CD14-positive monocyte (primary cell): ENCODE results near the gene SMYD3. TPM values are rescaled to one million over a fixed set of nuclear protein-coding genes. Genes with fewer than 3 reads are reported as not detected.

Experiments used
- DNase-seq, 3 donors: peaks; one replicate each; pipeline ENCODE4 v3.0.0-alpha.2; 2011 to 2022
- H2AFZ ChIP-seq: 2 replicates; pipeline ENCODE4 v1.6.0; 2012; ENCODE audit warnings: mild to moderate bottlenecking, low read depth, low read length, inconsistent platforms; ENCODE audit not compliant: insufficient read depth, poor library complexity, severe bottlenecking
- H3K27ac ChIP-seq, 2 donors: 1 replicate in 1 of 2; 2 replicates in 1 of 2; pipeline ENCODE4 v1.5.1; 2012 to 2013; ENCODE audit warnings: low read length in 2 of 2, control low read depth in 1 of 2, inconsistent platforms in 1 of 2, low read depth in 1 of 2, mild to moderate bottlenecking in 1 of 2
- H3K27me3 ChIP-seq, 2 donors: one replicate each; pipeline versions ENCODE4 v1.6.0 to v1.6.1; 2011 to 2013; ENCODE audit warnings: low read length in 2 of 2; ENCODE audit not compliant: control insufficient read depth in 2 of 2, insufficient read depth in 2 of 2
- H3K36me3 ChIP-seq, 2 donors: replicated peaks in 1 of 2; 1 replicate in 1 of 2; 2 replicates in 1 of 2; pipeline versions ENCODE4 v1.5.1 to v1.6.1; 2012 to 2013; ENCODE audit warnings: low read length in 2 of 2, control low read depth in 1 of 2, inconsistent platforms in 1 of 2, mild to moderate bottlenecking in 1 of 2; ENCODE audit not compliant: insufficient read depth in 2 of 2, control insufficient read depth in 1 of 2
- H3K4me1 ChIP-seq, 2 donors: 1 replicate in 1 of 2; 2 replicates in 1 of 2; pipeline versions ENCODE4 v1.5.1 to v1.6.1; 2012 to 2013; ENCODE audit warnings: low read length in 2 of 2, control low read depth in 1 of 2, inconsistent platforms in 1 of 2, mild to moderate bottlenecking in 1 of 2, moderate library complexity in 1 of 2; ENCODE audit not compliant: insufficient read depth in 2 of 2, control insufficient read depth in 1 of 2
- H3K4me2 ChIP-seq: replicated peaks from 2 replicates; pipeline ENCODE3; 2012; ENCODE audit warnings: low read length, moderate library complexity, mild to moderate bottlenecking; ENCODE audit not compliant: poor library complexity, severe bottlenecking; ENCODE audit errors: extremely low read depth
- H3K4me3 ChIP-seq, 3 experiments: fragments of 200-600 bp in 1 of 3; sonication (generic) in 1 of 3; replicated peaks in 1 of 3; 1 replicate in 2 of 3; 2 replicates in 1 of 3; pipeline ENCODE4 v1.5.1; 2011 to 2013; ENCODE audit warnings: low read length in 3 of 3, mild to moderate bottlenecking in 3 of 3, control low read depth in 2 of 3, low read depth in 2 of 3, inconsistent platforms in 1 of 3, moderate library complexity in 1 of 3
- H3K79me2 ChIP-seq: 2 replicates; pipeline ENCODE4 v1.6.0; 2012; ENCODE audit warnings: mild to moderate bottlenecking, control low read depth, inconsistent platforms, low read length, moderate library complexity; ENCODE audit not compliant: insufficient read depth
- H3K9ac ChIP-seq: 2 replicates; pipeline ENCODE4 v1.6.0; 2017; ENCODE audit warnings: low read length, mild to moderate bottlenecking; ENCODE audit not compliant: insufficient read depth, poor library complexity, severe bottlenecking
- H3K9me3 ChIP-seq, 2 donors: replicated peaks in 1 of 2; 1 replicate in 1 of 2; 2 replicates in 1 of 2; pipeline versions ENCODE4 v1.5.1 to v1.6.1; 2012 to 2013; ENCODE audit warnings: low read length in 2 of 2, control low read depth in 1 of 2; ENCODE audit not compliant: control insufficient read depth in 1 of 2, insufficient read depth in 1 of 2
- H4K20me1 ChIP-seq: 2 replicates; pipeline ENCODE4 v1.6.0; 2012; ENCODE audit warnings: mild to moderate bottlenecking, low read length, control low read depth, moderate library complexity; ENCODE audit not compliant: insufficient read depth
- H3K27ac Mint-ChIP-seq, 7 donors: one replicate each; pipeline ENCODE4 v1.8.0; 2020; ENCODE audit warnings: mild to moderate bottlenecking in 7 of 7, mixed read lengths in 7 of 7, moderate library complexity in 6 of 7, inconsistent platforms in 2 of 7
- H3K27me3 Mint-ChIP-seq, 3 donors: one replicate each; pipeline ENCODE4 v1.8.0; 2021 to 2022; ENCODE audit warnings: low read depth in 3 of 3, mild to moderate bottlenecking in 3 of 3, mixed read lengths in 3 of 3, moderate library complexity in 3 of 3, inconsistent platforms in 1 of 3
- H3K36me3 Mint-ChIP-seq, 2 donors: one replicate each; pipeline ENCODE4 v1.8.0; 2020; ENCODE audit warnings: mixed read lengths in 2 of 2, inconsistent platforms in 1 of 2, mild to moderate bottlenecking in 1 of 2
- H3K4me1 Mint-ChIP-seq: one replicate; pipeline ENCODE4 v1.8.0; 2020; ENCODE audit warnings: mild to moderate bottlenecking, mixed read lengths
- H3K4me3 Mint-ChIP-seq, 2 donors: one replicate each; pipeline ENCODE4 v1.8.0; 2020; ENCODE audit warnings: mild to moderate bottlenecking in 2 of 2, mixed read lengths in 2 of 2, moderate library complexity in 1 of 2
- H3K9me3 Mint-ChIP-seq, 7 donors: one replicate each; pipeline ENCODE4 v1.8.0; 2020 to 2022; ENCODE audit warnings: mixed read lengths in 7 of 7, mild to moderate bottlenecking in 6 of 7, moderate library complexity in 6 of 7, inconsistent platforms in 2 of 7
- WGBS: methylation state at CpG from one replicate; pipeline ENCODE4 v1.1.5; 2013; ENCODE audit warnings: missing lambda C conversion rate; ENCODE audit not compliant: insufficient coverage; 5-methylcytosine and 5-hydroxymethylcytosine counted together
- intact Hi-C, 2 donors: fragments of 100-400 bp; cut with micrococcal nuclease; formaldehyde crosslinking; loops; one replicate each; pipeline versions ENCODE4 v1.15.0 to v1.15.1; 2023
- polyA plus RNA-seq, 3 donors: library from polyadenylated mRNA; depleted of rRNA in 1 of 3; unstranded in 2 of 3; stranded (reverse) in 1 of 3; fragments of 300-500 nt in 2 of 3; fragments of >200 nt in 1 of 3; fragmentation: Illumina TruSeq in 2 of 3; gene quantifications; 1 replicate in 2 of 3; 2 replicates in 1 of 3; pipeline ENCODE4 v1.2.3, GENCODE V29; 2012 to 2021
- TF ChIP-seq, protein P1 (sequence below): fragments of 200-600 bp; IDR thresholded peaks from one replicate; pipeline ENCODE4 v1.8.0; 2022; ENCODE audit warnings: antibody characterized with exemption, mild to moderate bottlenecking

Gene SMYD3
- polyA plus RNA-seq, 3 donors, result 2.7 to 8.4 (median 4.0) TPM

- Histone ChIP-seq H3K27me3 (no peaks in the 10 kb centered on the region), H3K9me3 (no peaks in the 10 kb centered on the region), H3K36me3 (no peaks in the 10 kb centered on the region), H3K9ac (no peak overlapping the region), H3K79me2 (no peaks in the 10 kb centered on the region), H3K4me1 (no peaks in the 10 kb centered on the region), H2AFZ (no peak overlapping the region), H3K27ac (no peak overlapping the region), H3K4me3 (no peak overlapping the region), H3K4me2 (no peak overlapping the region), H4K20me1 (no peaks in the 10 kb centered on the region)
- whole genome bisulfite sequencing, result no CpG with 5 or more reads among the region's 3 CpGs
- Mint-ChIP-seq H3K27me3 (peaks cover 4 to 5% (median 4%) of the 10 kb centered on the region in 3 donors), H3K4me3 (no peak overlapping the region), H3K36me3 (no peaks in the 10 kb centered on the region), H3K27ac (no peak overlapping the region), H3K4me1 (peaks cover 11% of the 10 kb centered on the region), H3K9me3 (no peaks in the 10 kb centered on the region)
- TF ChIP-seq, protein P1, sequence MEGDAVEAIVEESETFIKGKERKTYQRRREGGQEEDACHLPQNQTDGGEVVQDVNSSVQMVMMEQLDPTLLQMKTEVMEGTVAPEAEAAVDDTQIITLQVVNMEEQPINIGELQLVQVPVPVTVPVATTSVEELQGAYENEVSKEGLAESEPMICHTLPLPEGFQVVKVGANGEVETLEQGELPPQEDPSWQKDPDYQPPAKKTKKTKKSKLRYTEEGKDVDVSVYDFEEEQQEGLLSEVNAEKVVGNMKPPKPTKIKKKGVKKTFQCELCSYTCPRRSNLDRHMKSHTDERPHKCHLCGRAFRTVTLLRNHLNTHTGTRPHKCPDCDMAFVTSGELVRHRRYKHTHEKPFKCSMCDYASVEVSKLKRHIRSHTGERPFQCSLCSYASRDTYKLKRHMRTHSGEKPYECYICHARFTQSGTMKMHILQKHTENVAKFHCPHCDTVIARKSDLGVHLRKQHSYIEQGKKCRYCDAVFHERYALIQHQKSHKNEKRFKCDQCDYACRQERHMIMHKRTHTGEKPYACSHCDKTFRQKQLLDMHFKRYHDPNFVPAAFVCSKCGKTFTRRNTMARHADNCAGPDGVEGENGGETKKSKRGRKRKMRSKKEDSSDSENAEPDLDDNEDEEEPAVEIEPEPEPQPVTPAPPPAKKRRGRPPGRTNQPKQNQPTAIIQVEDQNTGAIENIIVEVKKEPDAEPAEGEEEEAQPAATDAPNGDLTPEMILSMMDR, result no peak
- DNase-seq, result no peak
- intact Hi-C loops, result loop anchor here in 1 of 2 donors (2.0 kb wide), 1 partner anchor 850 kb away; the partner anchor contains the start of gene KIF26B
Measured at GRCh38 chr1:246004301-246004700, 502.8 kb downstream of the SMYD3 start.

- peaks cover 11% of the 10 kb centered on the region for H3K4me1 Mint-ChIP-seq
- Histone ChIP-seq H3K36me3 (no peaks in the 10 kb centered on the region), H3K27me3 (no peaks in the 10 kb centered on the region), H3K9me3 (no peaks in the 10 kb centered on the region), H3K4me2 (no peak overlapping the region), H3K79me2 (no peaks in the 10 kb centered on the region), H3K4me1 (no peaks in the 10 kb centered on the region), H3K4me3 (no peak overlapping the region), H3K27ac (no peak overlapping the region), H4K20me1 (no peaks in the 10 kb centered on the region), H2AFZ (no peak overlapping the region), H3K9ac (no peak overlapping the region)
- no peaks in the 10 kb centered on the region for H3K36me3 Mint-ChIP-seq
- H3K4me3 Mint-ChIP-seq, result no peak overlapping the region
- no peak for DNase-seq
- WGBS, result 20% methylated on average over 1 of the region's 2 CpGs
- TF ChIP-seq, protein P1, result peak; percentile 53
- intact Hi-C loops, result loop anchor here in 1 of 2 donors (2.0 kb wide), 1 partner anchor 851 kb away; no protein-coding TSS in a partner anchor
- no peaks in the 10 kb centered on the region for H3K9me3 Mint-ChIP-seq
- no peak overlapping the region for H3K27ac Mint-ChIP-seq
- peaks cover 4 to 5% (median 4%) of the 10 kb centered on the region in 3 donors for H3K27me3 Mint-ChIP-seq
Measured at GRCh38 chr1:246003442-246003730, 503.7 kb downstream of the SMYD3 start.
